Upper lobe of left lung (tissue), 6 donors: Measurements from ENCODE around the gene FAM168A. TPM values are rescaled to one million over a fixed set of nuclear protein-coding genes. Genes with fewer than 3 reads are reported as not detected.
"Not testable (repeated sequence)": the region's sequence is repeated elsewhere in the genome, so short reads cannot be mapped to it uniquely, and the experiment has no call there.

Experiments
- ATAC-seq, 2 donors: fragments of 200-7000 bp; cut with Tn5 transposase; one replicate each; pipeline ENCODE4 v1.9.1; 2022; ENCODE audit warnings: mild to moderate bottlenecking in 2 of 2, moderate library complexity in 2 of 2; ENCODE audit not compliant: low FRiP score in 2 of 2
- DNase-seq, 2 donors: peaks; one replicate each; pipeline ENCODE4 v3.0.0-alpha.2; 2019 to 2020
- H3K27ac ChIP-seq, 4 donors: fragments of 200-600 bp; sonication (generic); one replicate each; pipeline ENCODE4 v1.5.1; 2016 to 2019
- H3K27me3 ChIP-seq, 4 donors: fragments of 200-600 bp; sonication (generic); one replicate each; pipeline ENCODE4 v1.5.1; 2017 to 2019
- H3K36me3 ChIP-seq, 4 donors: fragments of 200-600 bp; sonication (generic); one replicate each; pipeline ENCODE4 v1.5.1; 2016 to 2019
- H3K4me1 ChIP-seq, 4 donors: fragments of 200-600 bp; sonication (generic); one replicate each; pipeline ENCODE4 v1.5.1; 2018 to 2019
- H3K4me3 ChIP-seq, 4 donors: fragments of 200-600 bp; sonication (generic); one replicate each; pipeline ENCODE4 v1.5.1; 2017 to 2019; ENCODE audit warnings: mild to moderate bottlenecking in 2 of 4, moderate library complexity in 1 of 4
- H3K9me3 ChIP-seq, 4 donors: fragments of 200-600 bp; sonication (generic); one replicate each; pipeline ENCODE4 v1.5.1; 2018 to 2019
- CTCF ChIP-seq, 6 experiments: fragments of 450-650 bp in 4 of 6; fragments of 200-600 bp in 2 of 6; sonication (generic) in 2 of 6; IDR thresholded peaks; one replicate each; pipeline ENCODE4 v1.5.1; 2016 to 2019; ENCODE audit warnings: antibody characterized with exemption in 6 of 6
- EP300 ChIP-seq, 4 donors: sonication (generic); formaldehyde crosslinking; IDR thresholded peaks; one replicate each; pipeline ENCODE4 v1.5.1; 2017; ENCODE audit warnings: antibody characterized with exemption in 4 of 4, control low read depth in 2 of 4
- POLR2A ChIP-seq, 4 donors: fragments of 450-650 bp; IDR thresholded peaks; one replicate each; pipeline ENCODE4 v1.5.1; 2016 to 2017; ENCODE audit warnings: antibody characterized with exemption in 4 of 4, mild to moderate bottlenecking in 2 of 4
- POLR2AphosphoS5 ChIP-seq, 2 donors: sonication (generic); formaldehyde crosslinking; IDR thresholded peaks; one replicate each; pipeline ENCODE4 v1.5.1; 2017; ENCODE audit warnings: antibody characterized with exemption in 2 of 2
- WGBS, 2 donors: methylation state at CpG; one replicate each; pipeline ENCODE4 v1.1.5; 2017 to 2018; 5-methylcytosine and 5-hydroxymethylcytosine counted together
- total RNA-seq, 6 donors: library from RNA; depleted of rRNA in 4 of 6; stranded (reverse); fragments of >200 nt in 4 of 6; gene quantifications; one replicate each; pipeline versions ENCODE4 v1.1.0 to v1.2.1, GENCODE V29; 2016 to 2021
- donor health status: DM: no; HTN: no; CAD: no; lungs with moderate emphysema.
- donor health status: DM: no; HTN: yes; CAD: no; lungs with severe emphysema.

The FAM168A gene
- total RNA-seq, 6 donors from 2014 or later: 15.7 to 30.7 (median 24.1) TPM

- Histone ChIP-seq H3K36me3 (no peaks in the 10 kb centered on the region), H3K27ac (no peak overlapping the region)
- no peak for ATAC-seq
Observed at GRCh38 chr11:73473252-73473651, 124.7 kb downstream of the FAM168A start.

GRCh38 chr11:73470036-73470612 is 127.8 kb downstream of the FAM168A start:
- H3K36me3 ChIP-seq, H3K4me3 ChIP-seq, H3K27me3 ChIP-seq, H3K9me3 ChIP-seq, DNase-seq, ATAC-seq: not testable (repeated sequence)
- peaks cover 7 to 14% (median 11%) of the 10 kb centered on the region in 4 donors for H3K4me1 ChIP-seq
- TF ChIP-seq POLR2AphosphoS5 (IDR thresholded peaks at IDR 0.05): peak in 1 of 2 donors; percentile 16
- peak overlapping the region in 3 of 4 donors; percentile 2 to 24 (median 15) for H3K27ac ChIP-seq
- 88 to 95% methylated on average over 13 of the region's 13 CpGs for WGBS, 2 donors

More at GRCh38 chr11:73473252-73473651, 124.7 kb downstream of the FAM168A start:
- DNase-seq: no peak
- 92 to 100% methylated on average over 1 of the region's 1 CpG for WGBS, 2 donors
- no peak for TF ChIP-seq EP300 (IDR thresholded peaks at IDR 0.05)
- TF ChIP-seq POLR2AphosphoS5 (IDR thresholded peaks at IDR 0.05): no peak
- no peak for TF ChIP-seq CTCF (IDR thresholded peaks at IDR 0.05)
- no peak for TF ChIP-seq POLR2A (IDR thresholded peaks at IDR 0.05)
- Histone ChIP-seq H3K27me3 (no peaks in the 10 kb centered on the region), H3K4me1 (peaks cover 5 to 14% (median 7%) of the 10 kb centered on the region in 4 donors), H3K9me3 (peaks cover 0 to 10% (median 6%) of the 10 kb centered on the region in 4 donors), H3K4me3 (no peak overlapping the region)

- peaks cover 9 to 17% (median 12%) of the 10 kb centered on the region in 4 donors for H3K4me1 ChIP-seq
- TF ChIP-seq POLR2AphosphoS5 (IDR thresholded peaks at IDR 0.05) (peak in 1 of 2 donors; percentile 19), CTCF (IDR thresholded peaks at IDR 0.05) (no peak), POLR2A (IDR thresholded peaks at IDR 0.05) (no peak), EP300 (IDR thresholded peaks at IDR 0.05) (peak in 2 of 4 donors; percentile 60 to 73)
- no peak for ATAC-seq
- H3K36me3 ChIP-seq: no peaks in the 10 kb centered on the region
- H3K9me3 ChIP-seq: no peaks in the 10 kb centered on the region
- no peaks in the 10 kb centered on the region for H3K27me3 ChIP-seq
- WGBS, 2 donors: 40 to 41% methylated on average over 3 of the region's 3 CpGs
- H3K27ac ChIP-seq: peak overlapping the region in 3 of 4 donors; percentile 2 to 24 (median 15)
- no peak overlapping the region for H3K4me3 ChIP-seq
- DNase-seq: no peak
Observed at GRCh38 chr11:73469401-73469800, 128.5 kb downstream of the FAM168A start.

GRCh38 chr11:73468590-73469161 is 129.2 kb downstream of the FAM168A start:
- Histone ChIP-seq H3K27ac (no peak overlapping the region), H3K27me3 (no peaks in the 10 kb centered on the region), H3K36me3 (no peaks in the 10 kb centered on the region), H3K4me3 (no peak overlapping the region), H3K4me1 (peaks cover 11 to 22% (median 14%) of the 10 kb centered on the region in 4 donors), H3K9me3 (no peaks in the 10 kb centered on the region)
- ATAC-seq (no peak), DNase-seq (no peak)
- WGBS, 2 donors: 87 to 97% methylated on average over 3 of the region's 3 CpGs
- TF ChIP-seq POLR2AphosphoS5 (IDR thresholded peaks at IDR 0.05) (no peak), POLR2A (IDR thresholded peaks at IDR 0.05) (no peak), EP300 (IDR thresholded peaks at IDR 0.05) (no peak), CTCF (IDR thresholded peaks at IDR 0.05) (no peak)

- no peaks in the 10 kb centered on the region for H3K36me3 ChIP-seq
- ATAC-seq: peak in 1 of 2 donors; percentile 32
- no peaks in the 10 kb centered on the region for H3K9me3 ChIP-seq
- WGBS, 2 donors: 60 to 70% methylated on average over 2 of the region's 2 CpGs
- DNase-seq: peak in 1 of 2 donors; percentile 24
- TF ChIP-seq POLR2AphosphoS5 (IDR thresholded peaks at IDR 0.05): no peak
- peak in 1 of 4 donors; percentile 19 for TF ChIP-seq POLR2A (IDR thresholded peaks at IDR 0.05)
- TF ChIP-seq CTCF (IDR thresholded peaks at IDR 0.05): no peak
- H3K4me3 ChIP-seq: no peak overlapping the region
- H3K4me1 ChIP-seq: peaks cover 13 to 29% (median 17%) of the 10 kb centered on the region in 4 donors
- H3K27ac ChIP-seq: no peak overlapping the region
- no peaks in the 10 kb centered on the region for H3K27me3 ChIP-seq
Observed at GRCh38 chr11:73467505-73467904, 130.4 kb downstream of the FAM168A start.
